ENCODE data around the gene TTLL9.

TTLL9 gene

DNA sequence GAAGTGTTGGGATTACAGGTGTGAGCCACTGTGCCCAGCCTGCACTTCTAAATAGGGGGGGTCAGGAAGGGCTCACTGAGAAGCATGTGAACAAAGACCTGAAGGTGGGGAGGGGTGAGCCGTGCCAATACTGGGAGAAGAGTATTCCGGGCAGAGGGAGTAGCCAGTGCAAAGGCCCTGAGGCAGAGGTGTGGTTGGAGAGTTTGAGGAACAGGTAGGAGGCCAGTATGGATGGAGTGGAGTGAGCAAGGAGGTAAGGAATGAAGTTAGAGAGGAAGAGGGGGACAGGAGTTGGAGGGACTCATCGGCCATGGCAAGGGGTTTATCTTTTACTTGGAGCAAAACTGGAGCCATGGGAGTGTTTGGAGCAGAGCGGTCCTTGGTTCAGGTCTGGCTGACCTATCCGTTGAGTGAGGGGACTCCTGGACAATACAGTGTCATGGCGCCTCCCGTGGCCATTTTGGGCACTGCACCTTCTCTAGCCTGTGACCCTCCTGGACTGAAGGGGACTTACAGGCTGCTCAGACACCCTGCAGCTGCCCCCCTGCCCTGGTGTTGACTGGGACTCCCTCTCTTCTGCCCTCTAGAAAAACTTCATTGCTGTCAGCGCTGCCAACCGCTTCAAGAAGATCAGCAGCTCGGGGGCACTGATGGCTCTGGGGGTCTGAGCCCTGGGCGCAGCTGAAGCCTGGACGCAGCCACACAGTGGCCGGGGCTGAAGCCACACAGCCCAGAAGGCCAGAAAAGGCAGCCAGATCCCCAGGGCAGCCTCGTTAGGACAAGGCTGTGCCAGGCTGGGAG lies 37.1 kb upstream of the TTLL9 start:
- H3K4me3 Mint-ChIP-seq, result no peak overlapping the region
- H3K9me3 Mint-ChIP-seq, result no peaks in the 10 kb centered on the region
- H3K36me3 Mint-ChIP-seq (ENCODE audit: low read depth), result no peaks in the 10 kb centered on the region
- H3K4me1 Mint-ChIP-seq (ENCODE audit: low read depth), result peaks cover 10% of the 10 kb centered on the region
- H3K27ac Mint-ChIP-seq, result no peak overlapping the region
- H3K27me3 Mint-ChIP-seq (ENCODE audit: low read depth), result peaks cover 3% of the 10 kb centered on the region

DNA sequence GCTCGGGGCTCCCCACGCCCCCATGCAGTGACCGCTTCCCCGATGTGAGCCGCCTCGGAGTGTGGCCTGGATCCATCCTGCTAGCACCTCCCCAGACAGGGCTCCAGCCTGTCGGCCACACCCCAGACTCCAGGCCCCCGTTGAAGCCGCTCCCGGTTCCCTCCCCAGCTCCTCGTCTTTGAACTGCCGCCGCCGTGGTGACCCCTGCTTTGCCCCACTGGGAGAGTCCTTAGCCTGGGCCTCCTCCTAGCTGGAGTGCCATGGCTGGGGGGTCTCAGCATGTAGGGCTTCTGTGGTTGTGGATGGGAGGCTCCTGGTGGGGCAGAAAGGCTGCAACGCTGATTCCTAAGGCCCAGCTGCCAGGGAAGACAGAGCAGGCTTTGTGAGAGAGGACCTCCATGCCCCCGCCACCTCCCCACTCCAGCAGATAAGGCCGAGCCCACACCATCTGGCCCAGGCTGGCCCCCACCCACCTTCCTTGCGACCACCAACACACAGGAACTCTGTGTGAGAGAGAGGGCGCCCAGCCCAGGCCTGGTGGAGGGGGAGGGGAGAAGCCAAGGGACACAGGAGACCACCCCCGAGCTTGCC lies 36.4 kb upstream of the TTLL9 start:
- peaks cover 10% of the 10 kb centered on the region for H3K4me1 Mint-ChIP-seq (ENCODE audit: low read depth)
- no peaks in the 10 kb centered on the region for H3K9me3 Mint-ChIP-seq
- H3K4me3 Mint-ChIP-seq, result no peak overlapping the region
- H3K27ac Mint-ChIP-seq, result no peak overlapping the region
- H3K36me3 Mint-ChIP-seq (ENCODE audit: low read depth), result no peaks in the 10 kb centered on the region
- H3K27me3 Mint-ChIP-seq (ENCODE audit: low read depth), result no peaks in the 10 kb centered on the region

DNA sequence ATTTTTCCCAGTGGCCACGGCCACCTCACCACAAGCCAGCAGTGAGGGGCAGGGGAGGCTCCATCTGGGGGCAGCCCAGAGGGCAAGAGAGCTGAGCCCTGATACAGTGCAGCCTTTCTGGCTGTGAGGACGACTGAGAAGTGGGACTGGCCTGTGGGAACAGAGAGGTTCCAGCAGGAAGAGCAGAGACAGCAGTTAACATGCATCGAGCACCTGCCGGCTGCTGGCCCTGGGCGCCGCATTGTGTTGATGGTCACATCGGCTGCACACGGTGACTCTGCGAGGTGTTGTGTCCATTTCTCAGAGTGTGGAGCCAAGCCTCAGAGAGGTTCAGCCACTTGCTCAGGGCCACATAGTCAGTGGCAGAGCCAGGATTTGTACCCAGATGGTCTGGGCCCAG lies 34.9 kb upstream of the TTLL9 start:
- Mint-ChIP-seq H3K4me1 (ENCODE audit: low read depth) (peaks cover 10% of the 10 kb centered on the region), H3K9me3 (no peaks in the 10 kb centered on the region), H3K4me3 (no peak overlapping the region), H3K27ac (no peak overlapping the region), H3K27me3 (ENCODE audit: low read depth) (no peaks in the 10 kb centered on the region), H3K36me3 (ENCODE audit: low read depth) (no peaks in the 10 kb centered on the region)

DNA sequence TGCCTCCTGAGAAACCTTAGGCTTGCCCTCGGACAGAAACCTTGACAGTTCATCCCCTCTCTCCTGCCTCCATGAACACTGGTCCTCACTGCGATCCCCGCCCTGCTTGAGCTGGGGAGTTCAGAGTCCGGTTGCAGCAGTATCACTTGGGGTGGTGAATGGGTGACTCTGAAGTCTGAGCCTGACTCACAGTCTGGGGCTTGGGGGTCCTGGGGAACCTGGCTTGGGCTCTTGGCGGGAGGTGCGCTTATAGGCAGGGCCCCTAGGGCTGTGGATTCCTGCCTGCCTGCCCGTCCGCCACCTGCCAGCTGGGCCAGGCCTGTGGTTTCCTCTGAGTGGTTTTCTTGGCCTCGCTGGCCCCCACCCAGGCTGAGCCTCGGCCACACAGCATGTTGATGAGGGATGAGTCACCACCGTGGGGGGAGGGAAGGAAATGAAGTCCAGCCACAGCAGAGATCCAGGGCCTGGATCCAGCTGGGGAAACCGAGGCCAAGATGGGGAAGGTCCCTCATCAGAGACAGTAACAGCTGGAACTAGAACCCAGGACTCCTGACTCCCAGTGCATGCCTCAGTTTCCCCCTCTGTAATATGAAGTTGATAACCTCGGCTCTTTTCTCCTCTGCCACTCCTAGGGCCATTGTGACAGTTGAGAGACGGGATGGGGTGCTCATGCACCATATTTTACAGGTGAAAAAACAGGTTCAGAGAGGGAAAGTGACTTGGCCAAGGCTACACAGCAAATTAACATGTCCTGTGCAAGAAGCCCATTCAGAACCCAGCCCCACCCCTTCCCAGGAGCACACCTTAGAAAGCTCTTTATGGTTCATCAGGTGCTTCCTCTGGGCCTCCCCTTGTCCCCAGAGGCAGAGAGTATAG lies 34.2 kb upstream of the TTLL9 start:
- no peaks in the 10 kb centered on the region for H3K36me3 Mint-ChIP-seq (ENCODE audit: low read depth)
- H3K4me3 Mint-ChIP-seq, result no peak overlapping the region
- no peaks in the 10 kb centered on the region for H3K9me3 Mint-ChIP-seq
- H3K27me3 Mint-ChIP-seq (ENCODE audit: low read depth), result no peaks in the 10 kb centered on the region
- H3K27ac Mint-ChIP-seq, result no peak overlapping the region
- H3K4me1 Mint-ChIP-seq (ENCODE audit: low read depth), result peaks cover 10% of the 10 kb centered on the region

DNA sequence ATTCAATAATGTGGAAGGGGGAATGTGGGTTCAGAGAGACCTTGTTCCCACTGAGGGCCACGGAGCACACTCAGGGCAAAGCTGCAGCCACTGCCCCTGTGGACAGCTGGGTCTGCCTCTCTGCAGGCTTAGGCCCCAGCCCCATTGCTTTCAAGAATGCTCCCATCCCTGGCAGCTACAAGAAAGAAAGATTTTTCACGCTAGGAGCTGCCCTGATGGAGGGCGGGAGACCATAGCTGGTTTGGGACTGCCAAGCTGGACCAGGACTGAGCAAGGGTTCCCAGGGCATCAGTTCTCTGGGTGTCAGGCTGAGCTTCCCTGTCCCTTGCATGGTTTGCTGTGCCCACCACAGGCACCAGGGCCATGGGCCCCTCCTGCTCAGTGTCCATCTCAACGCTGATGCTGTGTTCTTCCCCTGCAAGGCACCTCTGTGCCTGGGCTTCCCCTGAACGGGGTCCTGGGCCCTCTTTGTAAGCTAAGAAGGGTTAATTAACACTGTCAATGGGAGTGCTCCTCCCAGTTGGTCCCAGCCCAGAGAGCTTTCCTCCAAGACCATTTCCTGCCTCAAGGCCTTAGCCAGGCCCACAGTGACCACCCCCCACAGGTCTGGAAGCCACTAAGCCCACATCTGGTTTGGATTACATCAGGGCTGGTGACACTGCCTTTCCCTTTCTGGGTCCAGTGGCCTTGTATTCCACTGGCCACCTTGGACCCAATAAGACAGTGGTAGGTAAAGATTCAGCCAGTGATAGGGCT lies 33.4 kb upstream of the TTLL9 start:
- Mint-ChIP-seq H3K9me3 (no peaks in the 10 kb centered on the region), H3K4me3 (no peak overlapping the region), H3K27ac (no peak overlapping the region), H3K4me1 (ENCODE audit: low read depth) (peaks cover 10% of the 10 kb centered on the region), H3K36me3 (ENCODE audit: low read depth) (no peaks in the 10 kb centered on the region), H3K27me3 (ENCODE audit: low read depth) (no peaks in the 10 kb centered on the region)

DNA sequence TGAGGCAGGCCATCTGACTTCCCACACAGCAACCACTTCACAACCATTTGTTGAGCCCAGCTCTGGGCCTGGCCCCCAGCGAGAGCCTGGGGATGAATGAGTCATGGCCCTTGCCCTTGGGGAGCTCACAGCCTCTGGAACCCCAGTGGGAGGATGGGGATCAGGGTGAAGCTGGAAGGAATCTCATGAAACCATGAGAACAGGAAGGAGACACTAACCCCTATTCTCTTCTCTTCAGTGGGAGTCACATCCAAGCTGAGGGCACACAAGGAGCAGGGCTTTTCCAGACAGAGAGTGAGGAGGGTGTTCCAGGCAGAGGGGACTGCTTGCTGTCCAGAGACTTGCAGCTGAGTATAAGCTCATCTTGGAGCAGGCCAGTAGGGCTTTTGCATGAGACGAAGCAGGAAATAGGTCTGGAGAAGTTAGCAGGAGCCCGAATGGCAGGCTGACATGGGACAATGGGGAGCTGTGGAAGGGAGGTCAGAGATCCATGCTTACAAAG lies 32.5 kb upstream of the TTLL9 start:
- Mint-ChIP-seq H3K9me3 (no peaks in the 10 kb centered on the region), H3K27ac (no peak overlapping the region), H3K36me3 (ENCODE audit: low read depth) (no peaks in the 10 kb centered on the region), H3K4me1 (ENCODE audit: low read depth) (peaks cover 10% of the 10 kb centered on the region), H3K27me3 (ENCODE audit: low read depth) (no peaks in the 10 kb centered on the region), H3K4me3 (no peak overlapping the region)

DNA sequence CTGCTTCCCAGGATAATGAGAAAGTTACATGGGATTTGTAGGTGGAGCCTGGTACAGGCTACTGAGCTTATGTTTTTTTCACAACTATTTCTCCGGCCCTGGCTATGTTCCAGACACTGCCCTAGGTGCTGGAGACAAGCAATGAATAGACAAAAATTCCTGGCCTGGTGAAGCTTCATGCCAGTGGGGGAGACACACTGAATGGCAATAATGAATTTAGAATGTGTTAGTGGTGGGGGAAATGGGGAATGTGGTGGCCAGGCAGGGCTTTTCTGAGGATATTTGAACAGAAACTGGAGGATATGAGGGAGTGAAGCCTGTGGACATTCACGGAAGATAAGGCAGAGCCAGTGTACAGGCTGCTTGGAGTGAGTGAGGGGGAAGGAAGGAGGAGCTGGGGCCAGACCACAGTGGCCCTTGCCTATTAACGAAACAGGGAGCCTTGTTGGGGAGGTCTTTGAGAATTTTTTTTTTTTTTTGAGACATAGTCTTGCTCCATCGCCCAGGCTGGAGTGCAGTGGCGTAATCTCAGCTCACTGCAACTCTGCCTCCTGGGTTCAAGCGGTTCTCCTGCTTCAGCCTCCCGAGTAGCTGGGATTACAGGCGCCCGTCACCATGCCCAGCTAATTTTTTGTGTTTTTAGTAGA lies 31.7 kb upstream of the TTLL9 start:
- Mint-ChIP-seq H3K4me1 (ENCODE audit: low read depth) (peaks cover 10% of the 10 kb centered on the region), H3K36me3 (ENCODE audit: low read depth) (no peaks in the 10 kb centered on the region), H3K27me3 (ENCODE audit: low read depth) (no peaks in the 10 kb centered on the region), H3K27ac (no peak overlapping the region), H3K4me3 (no peak overlapping the region), H3K9me3 (no peaks in the 10 kb centered on the region)

DNA sequence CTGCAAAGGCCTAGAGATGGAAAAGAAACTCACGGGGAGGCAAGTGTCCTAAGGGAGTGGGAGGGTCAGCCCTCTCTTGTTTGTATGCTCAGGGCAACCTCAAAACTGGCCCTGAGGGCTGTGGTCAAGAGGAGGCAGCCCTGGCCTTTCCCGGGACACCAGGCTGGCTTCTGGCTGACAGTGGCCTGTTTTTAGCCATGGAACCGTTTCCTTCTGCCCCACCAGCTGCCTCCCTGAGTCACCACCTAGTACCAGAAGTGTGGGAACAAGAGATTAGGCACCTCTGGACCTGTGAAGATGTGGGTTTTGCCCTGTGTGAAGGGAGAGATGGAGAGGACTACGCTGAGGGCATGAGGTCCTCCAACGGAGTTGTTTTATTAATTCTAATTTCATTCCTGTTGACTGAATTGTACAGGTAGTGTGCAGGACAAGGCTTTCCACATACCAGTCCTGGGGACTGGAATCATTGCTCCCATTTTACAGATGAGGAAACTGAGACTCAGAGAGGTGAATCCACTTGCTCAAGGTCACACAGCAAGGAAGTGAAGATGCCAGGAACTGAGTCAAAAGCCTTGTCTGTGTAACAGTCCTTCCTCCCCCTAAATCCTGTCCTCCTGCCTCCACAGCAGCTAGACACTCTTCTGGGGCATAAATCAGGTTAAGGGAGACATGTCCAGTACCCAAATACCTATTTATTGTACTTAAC lies 30.5 kb upstream of the TTLL9 start:
- Mint-ChIP-seq H3K36me3 (ENCODE audit: low read depth) (no peaks in the 10 kb centered on the region), H3K4me1 (ENCODE audit: low read depth) (peaks cover 10% of the 10 kb centered on the region), H3K27me3 (ENCODE audit: low read depth) (no peaks in the 10 kb centered on the region), H3K9me3 (no peaks in the 10 kb centered on the region), H3K27ac (no peak overlapping the region), H3K4me3 (no peak overlapping the region)

DNA sequence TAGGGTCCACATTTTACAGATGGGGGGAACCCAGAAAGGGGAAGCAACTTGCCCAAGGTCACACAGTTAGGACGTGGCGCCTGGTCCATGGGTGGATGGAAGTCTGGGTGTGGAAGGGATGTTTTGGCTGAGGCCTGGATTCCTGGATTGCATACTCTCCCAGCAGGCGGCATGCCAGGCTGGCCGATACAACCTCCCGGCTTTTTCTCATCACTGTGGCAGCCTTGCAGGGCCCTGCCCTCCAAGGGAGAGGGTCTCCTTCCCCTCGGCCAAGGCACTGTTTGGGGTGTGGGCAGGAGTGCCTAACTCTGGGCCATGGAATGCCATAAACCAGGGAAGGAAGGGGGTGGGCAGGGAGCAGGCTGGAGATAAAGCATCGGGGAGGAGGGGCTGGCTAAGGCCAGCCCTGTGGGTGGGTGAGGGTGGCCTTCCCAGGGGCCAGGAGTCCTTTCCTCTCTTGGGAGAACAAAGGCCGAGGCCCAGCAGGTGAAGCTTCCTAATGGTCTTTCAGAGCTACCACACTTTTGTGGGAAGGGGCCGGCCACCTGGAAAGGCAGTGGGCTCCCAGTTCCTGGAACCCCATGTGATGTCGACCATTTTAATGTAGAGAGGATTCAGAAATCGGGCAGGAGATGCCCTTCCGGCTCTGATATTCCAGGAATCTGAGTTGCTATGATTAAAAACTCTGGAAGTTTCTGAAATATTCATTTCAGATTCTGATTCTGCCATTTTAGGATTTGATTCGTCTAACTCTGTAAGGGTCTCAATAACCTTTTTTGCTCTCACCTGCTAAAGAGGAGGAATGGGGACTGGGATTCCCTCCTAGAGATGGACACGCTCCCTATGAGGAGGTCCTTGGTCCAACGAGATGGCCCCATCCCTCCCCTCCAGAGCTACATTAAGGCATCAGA lies 29.3 kb upstream of the TTLL9 start:
- H3K9me3 Mint-ChIP-seq, result no peaks in the 10 kb centered on the region
- no peak overlapping the region for H3K4me3 Mint-ChIP-seq
- H3K27ac Mint-ChIP-seq, result no peak overlapping the region
- H3K4me1 Mint-ChIP-seq (ENCODE audit: low read depth), result peaks cover 3% of the 10 kb centered on the region
- H3K27me3 Mint-ChIP-seq (ENCODE audit: low read depth), result no peaks in the 10 kb centered on the region
- no peaks in the 10 kb centered on the region for H3K36me3 Mint-ChIP-seq (ENCODE audit: low read depth)

DNA sequence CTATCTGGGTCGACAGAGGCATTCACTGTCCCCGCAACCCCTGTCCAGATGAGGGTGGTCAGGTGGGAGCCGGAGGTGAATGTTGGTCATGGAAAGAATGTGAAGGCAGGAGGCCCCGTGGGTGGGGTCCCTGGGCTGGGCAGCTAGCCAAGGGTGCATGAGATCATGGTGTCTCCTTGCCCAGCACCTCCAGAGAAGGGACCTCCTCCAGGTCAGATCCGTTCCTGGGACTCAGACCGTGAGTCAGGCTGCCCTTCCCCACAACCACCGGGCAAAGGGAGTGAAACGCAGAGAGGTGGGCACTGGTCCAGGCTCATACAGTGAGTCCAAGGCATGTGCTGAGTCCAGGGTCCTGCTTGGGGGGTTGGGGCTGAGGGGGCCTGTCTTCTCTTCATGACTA lies 28.5 kb upstream of the TTLL9 start:
- Mint-ChIP-seq H3K27ac (no peak overlapping the region), H3K36me3 (ENCODE audit: low read depth) (no peaks in the 10 kb centered on the region), H3K4me1 (ENCODE audit: low read depth) (no peaks in the 10 kb centered on the region), H3K9me3 (no peaks in the 10 kb centered on the region), H3K27me3 (ENCODE audit: low read depth) (no peaks in the 10 kb centered on the region), H3K4me3 (no peak overlapping the region)

DNA sequence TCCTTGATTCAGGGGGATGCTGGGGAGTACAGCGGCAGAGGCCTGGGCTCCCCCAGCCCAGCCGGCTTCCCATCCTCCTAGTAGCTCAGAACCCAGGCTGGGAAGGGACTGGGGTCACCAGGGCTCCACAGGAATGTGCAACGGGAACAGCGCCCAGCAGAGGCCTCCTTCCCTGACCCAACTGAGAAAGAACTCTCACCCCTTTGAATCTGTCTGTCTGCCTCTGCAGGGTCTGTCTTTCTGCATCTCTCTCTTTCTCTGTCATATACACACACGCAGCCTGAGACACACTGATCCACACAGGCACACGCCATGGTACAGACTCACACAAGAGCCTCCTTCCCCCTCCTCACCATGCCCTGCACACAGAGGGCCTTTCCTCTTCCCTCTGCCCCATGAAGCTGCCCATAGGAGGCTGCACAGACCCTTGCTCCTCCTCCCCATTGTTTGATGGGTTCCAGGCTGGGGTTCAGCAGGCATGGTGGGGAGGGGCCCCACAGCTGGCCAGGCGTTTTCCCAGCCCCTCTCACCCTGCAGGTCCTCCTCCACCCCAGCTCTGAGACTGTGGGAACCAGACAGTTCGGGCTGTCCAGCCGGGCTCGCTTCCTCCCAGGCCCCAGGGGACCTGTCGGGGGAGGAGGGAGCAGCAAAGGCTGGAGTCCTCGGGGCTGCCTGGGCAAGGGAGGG lies 27.8 kb upstream of the TTLL9 start:
- Mint-ChIP-seq H3K36me3 (ENCODE audit: low read depth) (no peaks in the 10 kb centered on the region), H3K4me1 (ENCODE audit: low read depth) (no peaks in the 10 kb centered on the region), H3K9me3 (no peaks in the 10 kb centered on the region), H3K4me3 (no peak overlapping the region), H3K27me3 (ENCODE audit: low read depth) (no peaks in the 10 kb centered on the region), H3K27ac (no peak overlapping the region)

DNA sequence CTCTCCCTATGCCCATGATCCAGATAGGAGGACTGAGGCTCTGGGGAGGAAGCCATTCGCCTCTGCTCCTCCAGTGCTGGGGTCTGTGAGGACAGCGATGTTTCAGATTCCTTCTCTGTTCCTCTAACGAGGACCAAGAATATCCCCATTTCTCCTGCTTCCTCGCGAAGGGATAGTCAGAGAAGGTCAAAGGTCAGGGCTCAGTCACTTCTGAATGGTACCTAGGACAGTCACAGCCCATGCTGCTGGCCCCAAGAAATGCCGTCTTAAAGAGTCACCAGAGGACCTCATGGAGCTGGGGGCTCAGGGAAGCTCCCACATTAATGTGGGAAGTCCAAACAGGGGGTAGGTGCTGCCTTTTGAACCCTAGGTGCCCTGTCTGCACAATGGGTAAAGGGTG lies 27.1 kb upstream of the TTLL9 start:
- Mint-ChIP-seq H3K4me3 (no peak overlapping the region), H3K27me3 (ENCODE audit: low read depth) (no peaks in the 10 kb centered on the region), H3K9me3 (no peaks in the 10 kb centered on the region), H3K4me1 (ENCODE audit: low read depth) (no peaks in the 10 kb centered on the region), H3K27ac (no peak overlapping the region), H3K36me3 (ENCODE audit: low read depth) (no peaks in the 10 kb centered on the region)
